Measurements from ENCODE around the gene ZBTB37.
"Not testable (repeated sequence)": the region's sequence is repeated elsewhere in the genome, so short reads cannot be mapped to it uniquely, and the experiment has no call there.

The ZBTB37 gene

GRCh38 chr1:173913111-173913510 lies 44.9 kb downstream of the ZBTB37 start:
- DNase-seq (ENCODE audit: low spot score): no peak

- peak; percentile 66 for DNase-seq (ENCODE audit: low spot score)
Measured at GRCh38 chr1:173914366-173914871, 46.2 kb downstream of the ZBTB37 start.

- no peak for DNase-seq (ENCODE audit: low spot score)
Measured at GRCh38 chr1:173915596-173915995, 47.4 kb downstream of the ZBTB37 start.

GRCh38 chr1:173916667-173917066 lies 48.5 kb downstream of the ZBTB37 start:
- no peak for DNase-seq (ENCODE audit: low spot score)

GRCh38 chr1:173917149-173917548 lies 49.0 kb downstream of the ZBTB37 start, which contains the start of gene SERPINC1:
Gene SERPINC1, minus strand, starts transcription at chr1:173917327. Its CDS starts 68 bp downstream, at chr1:173917259.
- no peak for DNase-seq (ENCODE audit: low spot score)

GRCh38 chr1:173917635-173918493 lies 49.7 kb downstream of the ZBTB37 start:
- DNase-seq (ENCODE audit: low spot score): no peak

GRCh38 chr1:173920861-173921260 lies 52.7 kb downstream of the ZBTB37 start:
- DNase-seq (ENCODE audit: low spot score): no peak

- DNase-seq (ENCODE audit: low spot score): no peak
Measured at GRCh38 chr1:173925306-173926242, 57.4 kb downstream of the ZBTB37 start.

- not testable (repeated sequence) for DNase-seq (ENCODE audit: low spot score)
Measured at GRCh38 chr1:173930541-173930940, 62.4 kb downstream of the ZBTB37 start.

- DNase-seq (ENCODE audit: low spot score): no peak
Measured at GRCh38 chr1:173934440-173934839, 66.3 kb downstream of the ZBTB37 start.

GRCh38 chr1:173937062-173937461 lies 68.9 kb downstream of the ZBTB37 start:
- DNase-seq (ENCODE audit: low spot score): no peak

- no peak for DNase-seq (ENCODE audit: low spot score)
Measured at GRCh38 chr1:173946380-173946921, 78.3 kb downstream of the ZBTB37 start.

- DNase-seq (ENCODE audit: low spot score): no peak
Measured at GRCh38 chr1:173948594-173948993, 80.4 kb downstream of the ZBTB37 start.

Measured in D341Med (cell line).